NK-92 (cell line): ENCODE measurements around the gene HAT1.

Source experiments
- DNase-seq: peaks from one replicate; lab custom pipeline; 2025; ENCODE audit not compliant: unreplicated experiment; lab: John Stamatoyannopoulos, UW

Gene HAT1

DNA sequence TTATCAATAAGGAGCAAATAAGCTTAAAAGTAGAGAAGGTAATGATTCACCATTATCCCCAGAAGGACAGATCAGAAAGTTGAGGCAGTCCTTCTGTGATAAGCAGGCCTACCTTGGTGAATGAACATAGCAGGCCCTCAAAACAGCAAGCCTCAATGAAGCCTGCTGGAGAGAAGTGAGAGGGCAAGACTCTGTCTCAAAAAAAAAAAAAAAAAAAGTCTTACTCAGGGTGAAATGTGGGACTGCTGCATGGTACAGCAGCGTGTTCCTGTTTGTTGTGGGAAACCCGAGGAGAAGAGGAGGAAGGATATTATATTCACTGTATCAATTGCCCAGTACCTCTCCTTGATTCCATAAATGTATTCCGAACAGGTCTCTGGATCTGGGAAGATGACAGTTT, 8.7 kb upstream of the HAT1 start:
- DNase-seq, result no peak

DNA sequence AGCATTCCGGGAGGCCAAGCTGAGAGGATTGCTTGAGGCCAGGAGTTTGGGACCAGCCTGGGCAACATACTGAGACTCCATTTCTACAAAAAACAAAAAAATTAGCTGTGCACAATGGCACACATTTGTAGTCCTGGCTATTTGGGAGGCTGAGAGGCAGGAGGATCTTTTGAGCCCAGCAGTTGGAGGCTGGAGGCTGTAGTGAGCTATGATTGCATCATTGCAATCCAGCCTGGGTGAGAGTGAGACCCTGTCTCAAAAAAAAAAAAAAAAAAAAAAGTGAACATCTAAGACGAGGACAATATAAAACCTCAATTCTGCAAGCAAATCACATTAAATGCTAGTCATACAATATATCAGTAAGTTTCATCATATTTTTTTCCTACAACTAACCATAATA, 2.8 kb upstream of the HAT1 start:
- no peak for DNase-seq

DNA sequence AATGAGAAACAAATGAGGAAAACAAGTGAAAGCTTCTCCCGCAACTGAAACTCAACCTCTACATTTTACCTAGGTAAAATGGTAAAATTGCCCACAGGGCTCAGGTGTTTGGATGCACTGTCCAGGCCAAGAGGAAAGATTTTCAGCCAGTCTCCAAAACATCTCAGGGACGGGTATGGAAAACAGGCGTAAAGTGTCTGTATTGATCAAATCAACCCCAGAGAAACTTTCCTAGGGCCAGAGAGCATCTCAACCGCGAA, 361 bp upstream of the HAT1 start:
- no peak for DNase-seq

DNA sequence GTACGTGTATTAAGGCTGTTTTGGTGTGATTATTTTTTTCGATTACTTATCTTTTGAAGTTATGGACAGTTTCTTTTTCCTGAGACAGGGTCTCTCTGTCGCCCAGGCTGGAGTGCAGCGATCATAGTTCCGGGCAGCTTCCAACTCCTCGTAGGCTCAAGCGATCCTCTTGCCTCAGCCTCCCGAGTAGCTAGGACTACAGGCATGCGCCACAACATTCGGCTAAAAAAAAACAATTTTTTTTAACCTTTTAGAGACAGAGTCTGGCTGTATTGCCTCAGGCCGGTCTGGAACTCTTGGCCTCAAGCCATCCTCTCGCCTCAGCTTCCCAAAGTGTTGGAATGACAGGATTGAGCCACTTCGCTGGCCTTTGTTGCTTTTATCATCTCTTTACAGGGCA, 945 bp downstream of the HAT1 start:
- DNase-seq, result no peak

DNA sequence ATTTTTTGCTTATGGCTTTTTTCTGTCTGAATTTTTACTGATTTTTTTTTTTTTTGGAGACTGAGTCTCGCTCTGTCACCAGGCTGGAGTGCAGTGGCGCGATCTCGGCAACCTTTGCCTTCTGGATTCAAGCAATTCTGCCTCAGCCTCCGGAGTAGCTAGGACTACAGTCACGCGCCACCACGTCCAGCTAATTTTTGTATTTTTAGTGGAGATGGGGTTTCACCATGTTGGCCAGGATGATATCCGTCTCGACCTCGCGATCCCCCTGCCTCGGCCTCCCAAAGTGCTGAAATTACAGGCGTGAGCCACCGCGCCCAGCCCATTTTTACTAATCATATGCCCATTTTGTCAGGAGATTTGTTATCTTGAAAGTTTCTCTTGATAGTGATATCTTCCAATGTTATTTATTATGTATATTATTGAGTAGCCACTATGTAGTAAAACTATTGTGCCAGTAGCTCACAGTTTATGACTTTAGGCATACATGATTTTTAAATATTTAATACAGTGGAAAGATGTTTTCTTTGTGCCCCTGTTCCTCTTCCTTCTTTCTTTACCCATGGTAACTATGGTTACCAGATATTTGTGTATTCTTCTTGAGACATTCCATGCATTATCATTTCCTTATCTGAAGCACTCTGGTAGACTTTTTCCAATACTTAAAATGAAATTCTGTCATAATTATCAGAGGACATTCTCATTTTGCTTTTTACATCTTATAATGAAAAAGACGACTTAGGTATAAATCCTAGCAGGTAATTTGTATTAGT, 2.1 kb downstream of the HAT1 start:
- no peak for DNase-seq

DNA sequence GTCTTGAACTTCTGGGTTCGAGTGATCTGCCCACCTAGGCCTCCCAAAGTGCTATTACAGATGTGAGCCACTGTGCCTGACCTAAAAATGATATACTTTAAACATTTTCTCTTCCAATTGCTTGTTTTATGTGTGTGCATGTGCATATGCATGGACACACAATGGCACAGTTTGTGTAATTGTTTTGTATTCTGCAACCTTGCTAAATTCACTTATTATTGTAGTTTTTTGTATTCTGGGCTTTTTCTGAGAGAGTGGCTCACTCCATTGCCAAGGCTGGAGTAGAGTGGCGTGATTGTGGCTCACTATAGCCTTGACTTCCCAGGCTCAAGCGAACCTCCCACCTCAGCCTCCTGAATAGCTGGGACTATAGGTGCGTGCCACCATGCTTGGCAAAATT, 8.1 kb downstream of the HAT1 start:
- DNase-seq, result no peak

DNA sequence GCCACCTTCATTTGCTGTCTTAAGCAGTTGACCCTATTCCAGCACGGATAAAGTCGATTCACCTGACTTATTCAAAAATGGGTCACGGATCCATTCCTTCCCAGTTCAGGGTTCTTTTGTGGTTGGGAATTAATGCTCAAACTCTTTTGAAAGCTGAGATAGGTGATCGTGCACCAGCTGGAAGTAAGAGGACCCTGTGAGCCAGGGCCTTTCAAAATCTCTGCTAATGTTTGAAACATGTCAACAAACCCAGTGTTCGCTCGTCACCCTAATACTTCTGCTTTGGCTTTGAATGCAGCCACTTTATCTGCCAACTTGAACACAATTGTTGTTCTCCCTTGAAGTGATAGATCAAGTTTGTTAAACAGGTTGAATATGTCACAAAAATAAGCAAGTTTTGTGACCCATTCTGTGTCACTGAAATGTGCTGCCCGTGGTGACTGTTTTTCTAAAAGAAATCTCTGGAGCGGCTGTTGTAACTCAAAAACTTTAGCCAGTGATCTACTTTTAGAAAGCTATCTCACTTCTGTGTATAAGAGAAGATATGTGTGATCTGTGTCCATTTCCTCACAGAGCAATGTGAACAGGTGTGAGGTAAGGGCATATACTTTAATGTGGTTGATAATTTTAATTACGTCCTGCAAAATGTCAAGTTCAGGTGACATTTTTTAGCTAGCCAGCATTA, 16.9 kb downstream of the HAT1 start:
- no peak for DNase-seq

DNA sequence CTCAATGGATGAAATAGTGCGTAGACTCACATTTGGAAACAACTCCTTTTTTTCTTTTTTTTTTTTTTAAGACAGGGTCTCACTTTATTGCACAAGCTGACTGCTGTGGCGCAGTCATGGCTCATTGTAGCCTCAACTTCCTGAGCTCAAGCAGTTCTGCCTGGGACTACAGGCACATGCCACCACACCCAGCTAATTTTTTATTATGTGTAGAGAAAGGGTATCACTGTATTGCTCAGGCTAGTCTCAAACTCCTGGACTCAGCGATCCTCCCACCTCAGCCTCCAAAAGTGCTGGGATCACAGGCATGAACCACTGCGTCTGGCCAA, 17.4 kb downstream of the HAT1 start:
- DNase-seq, result no peak

DNA sequence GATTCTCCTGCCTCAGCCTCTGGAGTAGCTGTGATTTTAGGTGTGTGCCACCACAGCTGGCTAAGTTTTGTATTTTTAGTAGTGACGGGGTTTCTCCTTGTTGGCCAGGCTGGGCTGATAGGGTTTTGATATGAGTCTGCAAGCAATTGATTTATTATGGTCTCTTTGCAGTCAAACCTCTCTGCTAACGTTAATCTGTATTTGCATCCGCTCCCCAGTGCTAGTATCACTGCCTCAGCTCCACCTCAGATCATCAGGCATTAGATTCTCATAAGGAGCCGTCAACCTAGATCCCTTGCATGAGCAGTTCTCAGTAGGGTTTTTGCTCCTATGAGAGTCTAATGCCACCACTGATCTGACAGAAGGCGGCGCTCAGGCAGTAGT, 19.0 kb downstream of the HAT1 start:
- no peak for DNase-seq

DNA sequence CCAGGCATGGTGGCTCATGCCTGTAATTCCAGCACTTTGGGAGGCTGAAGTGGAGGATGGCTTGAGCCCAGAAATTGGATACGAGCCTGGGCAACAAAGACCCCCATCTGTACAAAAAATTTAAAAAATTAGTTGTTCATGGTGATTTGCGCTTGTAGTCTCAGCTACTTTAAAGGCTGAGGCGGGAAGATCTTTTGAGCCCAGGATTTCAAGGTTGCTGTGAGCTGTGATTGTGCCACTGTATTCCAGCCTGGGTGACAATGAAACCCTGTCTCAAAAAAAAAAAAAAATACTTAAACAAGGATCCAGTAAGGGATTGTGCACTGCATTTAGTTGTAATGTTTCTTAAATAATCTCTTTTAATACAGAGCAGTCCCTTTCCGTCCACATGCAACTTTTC, 21.6 kb downstream of the HAT1 start:
- DNase-seq, result no peak

DNA sequence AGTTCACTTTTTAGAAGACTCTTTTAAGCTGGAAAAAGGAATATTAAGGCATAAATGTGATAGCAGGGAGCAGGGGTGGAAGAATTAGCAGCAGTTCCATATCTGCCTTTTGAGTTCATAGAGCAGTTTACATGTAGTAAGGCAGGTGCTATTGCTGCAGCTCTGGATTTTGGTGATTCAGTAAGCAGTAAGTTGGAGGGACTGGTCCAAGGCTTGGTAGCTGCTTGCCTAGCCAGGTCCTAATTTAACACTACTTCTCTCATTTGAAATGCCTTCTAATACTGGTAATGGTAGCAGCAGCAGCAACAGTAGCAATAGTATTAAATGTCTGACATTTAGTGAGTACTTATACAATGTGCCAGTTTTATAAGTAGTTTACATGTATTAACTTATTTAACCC, 30.0 kb downstream of the HAT1 start:
- DNase-seq, result no peak

DNA sequence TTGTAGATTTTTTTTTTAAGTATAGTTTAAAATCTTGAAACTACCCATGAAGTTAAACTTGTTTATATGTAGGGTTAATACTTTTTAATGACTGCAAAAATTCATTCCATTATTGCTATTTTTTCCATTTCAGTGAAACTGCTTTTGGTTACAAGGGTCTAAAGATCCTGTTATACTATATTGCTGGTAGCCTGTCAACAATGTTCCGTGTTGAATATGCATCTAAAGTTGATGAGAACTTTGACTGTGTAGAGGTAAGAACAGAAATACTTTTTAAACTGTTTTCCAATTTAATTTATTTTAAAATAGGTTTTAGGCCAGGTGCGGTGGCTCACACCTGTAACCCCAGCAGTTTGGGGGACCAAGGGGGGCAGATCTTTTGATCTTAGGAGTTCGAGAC, 30.5 kb downstream of the HAT1 start:
- DNase-seq, result no peak

DNA sequence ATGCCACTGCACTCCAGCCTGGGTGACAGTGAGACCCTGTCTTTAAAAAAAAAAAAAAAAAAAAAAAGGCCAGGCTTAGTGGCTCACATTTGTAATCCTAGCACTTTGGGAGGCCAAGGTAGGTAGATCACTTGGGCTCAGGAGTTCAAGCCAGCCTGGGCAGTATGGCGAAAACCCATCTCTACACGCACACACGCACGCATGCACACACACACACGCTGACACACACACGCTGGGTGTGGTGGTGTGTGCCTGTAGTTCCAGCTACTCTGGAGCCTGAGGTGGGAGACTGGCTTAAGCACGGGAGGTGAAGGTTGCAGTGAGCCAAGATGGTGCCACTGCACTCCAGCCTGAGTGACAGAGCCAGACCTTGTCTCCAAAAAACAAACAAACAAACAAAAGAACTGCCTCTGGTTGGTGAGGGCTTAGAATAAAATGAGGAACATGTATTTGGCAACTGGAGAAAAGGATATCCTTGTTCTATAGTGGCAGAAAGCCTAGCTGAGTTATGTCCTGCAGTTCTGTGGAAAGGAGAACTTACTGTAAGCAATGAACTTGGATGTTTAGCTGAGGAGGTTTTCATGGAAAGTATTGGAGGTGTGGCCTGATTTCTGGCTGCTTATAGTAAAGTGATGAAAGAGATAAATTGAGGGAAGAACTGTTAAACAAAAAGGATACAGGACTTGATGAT, 34.0 kb downstream of the HAT1 start:
- no peak for DNase-seq

DNA sequence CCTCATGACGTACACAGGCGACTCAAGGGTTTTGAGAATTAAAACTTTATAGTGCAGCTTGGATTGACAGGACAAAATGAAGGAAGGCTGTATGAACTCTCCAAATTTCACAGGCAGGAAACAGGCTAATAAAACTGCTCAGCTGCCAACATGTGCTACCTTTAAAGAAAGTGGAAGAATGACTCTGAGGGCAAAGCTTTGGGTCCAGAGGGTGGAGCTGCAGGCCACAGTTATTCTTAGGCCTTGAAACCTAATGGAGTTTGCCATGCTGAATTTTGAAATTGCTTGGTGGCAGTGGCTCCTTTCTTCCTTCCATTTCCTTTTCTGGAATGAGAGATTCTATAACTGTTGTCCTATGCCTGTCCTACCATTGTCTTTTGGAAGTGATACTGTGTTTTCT, 34.8 kb downstream of the HAT1 start:
- DNase-seq, result no peak

DNA sequence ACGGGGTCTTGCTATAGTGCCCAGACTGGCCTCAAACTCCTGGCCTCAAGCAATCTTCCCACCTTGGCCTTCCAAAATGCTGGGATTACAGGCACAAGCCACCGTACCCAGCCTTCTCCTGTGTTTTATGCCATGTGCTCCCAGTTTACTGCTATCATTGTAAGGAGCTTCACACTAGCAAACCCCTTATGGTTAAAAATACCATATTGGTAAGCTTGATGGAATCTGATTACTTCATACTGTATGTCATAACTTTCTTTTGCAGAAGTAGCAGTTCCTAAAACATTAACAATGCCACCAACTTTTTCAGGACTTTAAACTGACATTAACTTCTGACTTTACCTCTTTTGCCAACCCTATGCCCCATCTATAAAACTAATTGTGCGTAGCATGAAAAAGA, 36.2 kb downstream of the HAT1 start:
- no peak for DNase-seq

DNA sequence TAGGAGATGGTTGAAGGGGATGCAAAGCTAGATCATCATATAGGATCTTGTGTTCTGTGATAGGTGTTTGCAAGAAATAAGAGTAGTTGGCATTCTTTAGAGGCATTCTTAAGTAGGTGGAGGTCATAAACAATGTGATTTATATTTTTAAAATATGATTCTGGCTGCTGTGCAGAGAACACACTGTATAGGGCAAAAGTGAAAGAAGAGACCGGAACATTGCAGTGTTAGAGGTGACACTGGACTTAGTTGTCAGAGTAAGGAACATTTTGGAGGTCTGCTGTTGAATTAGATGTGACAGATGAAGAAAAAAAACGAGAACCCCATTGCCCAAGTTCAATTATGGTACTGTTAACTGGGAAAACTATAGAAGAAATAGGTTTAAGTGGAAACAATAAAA, 37.7 kb downstream of the HAT1 start:
- DNase-seq, result no peak

DNA sequence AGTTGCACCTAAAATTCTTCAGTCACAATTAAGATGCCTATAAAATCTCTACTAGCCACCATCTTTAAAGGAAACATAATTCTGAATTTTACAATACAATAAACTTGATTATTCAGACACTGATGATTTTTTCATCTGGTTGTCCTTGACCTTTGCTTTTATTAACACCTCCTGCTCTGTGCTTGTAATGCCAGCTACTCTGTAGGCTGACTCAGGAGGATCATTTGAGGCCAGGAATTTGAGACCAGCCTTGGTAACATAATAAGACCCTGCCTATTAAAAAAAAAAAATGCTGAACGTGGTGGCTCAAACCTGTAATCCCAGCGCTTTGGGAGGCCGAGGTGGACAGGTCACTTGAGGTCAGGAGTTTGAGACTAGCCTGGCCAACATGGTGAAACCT, 38.3 kb downstream of the HAT1 start:
- no peak for DNase-seq

DNA sequence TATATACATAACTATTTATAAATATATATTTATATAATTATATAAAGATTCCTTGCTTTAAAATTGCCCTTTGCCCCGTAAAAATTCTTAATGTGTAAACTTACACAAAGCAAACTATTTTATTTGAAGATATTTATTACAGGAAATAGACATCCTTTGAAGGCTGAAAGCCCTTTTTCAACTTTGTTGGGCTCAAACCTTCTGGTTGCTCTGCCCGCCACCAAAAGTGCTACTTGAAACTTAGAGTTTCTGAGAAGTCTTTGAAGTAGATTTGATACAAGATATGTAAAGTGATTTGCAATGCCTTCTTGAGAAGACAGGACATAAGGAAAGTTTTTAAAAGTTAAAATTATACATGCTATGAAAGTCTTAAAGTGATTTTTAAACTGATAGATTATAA, 40.9 kb downstream of the HAT1 start:
- DNase-seq, result no peak

DNA sequence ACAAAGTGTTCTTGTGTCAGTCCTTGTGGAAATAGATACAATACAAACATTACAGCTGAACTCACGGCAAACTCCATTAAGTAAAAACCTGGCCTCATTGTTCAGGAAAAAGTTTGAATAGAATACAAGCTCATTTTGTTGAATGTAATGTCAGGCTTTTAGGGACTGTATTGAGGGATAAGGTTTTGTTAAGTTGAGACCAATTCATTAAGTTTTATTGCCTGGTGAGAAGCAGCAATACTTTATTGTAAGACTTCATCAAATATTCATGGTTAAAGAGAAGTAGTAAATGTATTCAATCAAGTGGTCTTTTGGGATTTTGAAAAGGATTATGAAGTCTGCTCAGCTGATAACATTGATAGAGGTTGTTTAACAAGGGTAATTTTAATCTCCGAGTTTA, 42.0 kb downstream of the HAT1 start:
- DNase-seq, result no peak

DNA sequence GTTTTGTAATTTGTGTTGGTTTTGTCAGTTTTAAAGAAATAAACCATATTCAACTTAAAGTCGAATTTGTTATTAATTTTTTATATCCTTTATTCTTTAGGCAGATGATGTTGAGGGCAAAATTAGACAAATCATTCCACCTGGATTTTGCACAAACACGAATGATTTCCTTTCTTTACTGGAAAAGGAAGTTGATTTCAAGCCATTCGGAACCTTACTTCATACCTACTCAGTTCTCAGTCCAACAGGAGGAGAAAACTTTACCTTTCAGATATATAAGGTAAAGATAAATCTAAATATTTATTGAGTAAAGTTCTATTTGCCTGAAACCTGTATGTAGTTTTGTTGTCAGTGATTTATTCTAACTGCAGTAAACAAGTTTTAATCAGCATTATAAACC, 43.0 kb downstream of the HAT1 start:
- DNase-seq, result no peak

DNA sequence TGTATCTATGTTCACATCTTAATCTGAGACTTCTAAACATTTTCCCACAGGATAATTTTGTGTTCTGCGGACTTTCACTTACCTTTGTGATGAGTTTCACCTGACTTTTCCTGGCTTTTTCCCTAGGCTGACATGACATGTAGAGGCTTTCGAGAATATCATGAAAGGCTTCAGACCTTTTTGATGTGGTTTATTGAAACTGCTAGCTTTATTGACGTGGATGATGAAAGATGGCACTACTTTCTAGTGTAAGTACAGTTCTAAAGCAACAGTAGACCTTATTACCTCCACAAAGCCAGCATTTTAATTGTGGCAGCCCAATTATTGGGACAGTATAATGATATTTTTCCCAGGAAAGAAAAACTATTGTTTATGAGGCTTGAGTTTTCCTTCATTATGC, 43.4 kb downstream of the HAT1 start:
- DNase-seq, result no peak

DNA sequence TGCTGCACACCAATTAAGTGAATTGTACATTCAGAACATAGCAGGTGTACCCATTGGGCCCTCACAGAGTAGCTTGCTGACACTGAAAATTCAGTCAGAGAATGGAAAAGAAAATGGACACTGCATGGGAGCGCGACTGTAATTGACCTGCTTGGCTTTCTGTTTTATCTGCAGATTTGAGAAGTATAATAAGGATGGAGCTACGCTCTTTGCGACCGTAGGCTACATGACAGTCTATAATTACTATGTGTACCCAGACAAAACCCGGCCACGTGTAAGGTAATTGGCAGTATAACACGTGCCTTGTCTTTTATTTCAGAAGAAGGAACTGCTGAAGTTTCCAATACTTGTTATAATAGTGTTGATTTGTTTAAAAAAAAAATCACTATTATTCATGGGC, 44.0 kb downstream of the HAT1 start:
- DNase-seq, result no peak

DNA sequence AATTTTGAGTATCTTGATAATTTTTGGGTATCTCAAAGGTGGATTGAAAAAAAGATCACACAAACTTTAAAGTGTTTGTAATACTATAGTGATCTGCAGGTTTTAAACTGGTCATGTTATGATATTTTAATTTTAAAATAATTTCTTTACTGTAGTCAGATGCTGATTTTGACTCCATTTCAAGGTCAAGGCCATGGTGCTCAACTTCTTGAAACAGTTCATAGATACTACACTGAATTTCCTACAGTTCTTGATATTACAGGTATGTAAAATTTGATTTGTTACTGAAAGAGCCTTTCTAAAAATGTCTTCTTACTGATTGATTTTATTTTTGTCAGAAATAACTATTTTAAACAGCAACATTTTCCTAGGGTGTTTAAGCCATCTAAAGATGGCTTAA, 44.4 kb downstream of the HAT1 start:
- DNase-seq, result no peak
